ENCODE results near the gene OSBPL9. TPM values are rescaled to one million over a fixed set of nuclear protein-coding genes. Genes with fewer than 3 reads are reported as not detected.
A peak's percentile ranks its signal among the peaks of the same experiment; 100 is the strongest.

Gene OSBPL9, protein sequence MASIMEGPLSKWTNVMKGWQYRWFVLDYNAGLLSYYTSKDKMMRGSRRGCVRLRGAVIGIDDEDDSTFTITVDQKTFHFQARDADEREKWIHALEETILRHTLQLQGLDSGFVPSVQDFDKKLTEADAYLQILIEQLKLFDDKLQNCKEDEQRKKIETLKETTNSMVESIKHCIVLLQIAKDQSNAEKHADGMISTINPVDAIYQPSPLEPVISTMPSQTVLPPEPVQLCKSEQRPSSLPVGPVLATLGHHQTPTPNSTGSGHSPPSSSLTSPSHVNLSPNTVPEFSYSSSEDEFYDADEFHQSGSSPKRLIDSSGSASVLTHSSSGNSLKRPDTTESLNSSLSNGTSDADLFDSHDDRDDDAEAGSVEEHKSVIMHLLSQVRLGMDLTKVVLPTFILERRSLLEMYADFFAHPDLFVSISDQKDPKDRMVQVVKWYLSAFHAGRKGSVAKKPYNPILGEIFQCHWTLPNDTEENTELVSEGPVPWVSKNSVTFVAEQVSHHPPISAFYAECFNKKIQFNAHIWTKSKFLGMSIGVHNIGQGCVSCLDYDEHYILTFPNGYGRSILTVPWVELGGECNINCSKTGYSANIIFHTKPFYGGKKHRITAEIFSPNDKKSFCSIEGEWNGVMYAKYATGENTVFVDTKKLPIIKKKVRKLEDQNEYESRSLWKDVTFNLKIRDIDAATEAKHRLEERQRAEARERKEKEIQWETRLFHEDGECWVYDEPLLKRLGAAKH
- 10 to 100 TPM; 44.2 to 51.5 (median 50.7) TPM for total RNA-seq
- long read RNA-seq, donor 1, transcript OSBPL9-203 (24 exons, 2,893 nt), result major isoform, 8 of 51 reads
- long read RNA-seq, donor 1, partial matches to known transcripts, result 16 of 51 reads
- long read RNA-seq, donor 1, other reads (novel, unspliced or antisense), result 18 of 51 reads
- long read RNA-seq, donor 2, transcript OSBPL9-203 (24 exons, 2,893 nt), result major isoform, 6 of 21 reads
- long read RNA-seq, donor 2, partial matches to known transcripts, result 7 of 21 reads
- long read RNA-seq, donor 2, other reads (novel, unspliced or antisense), result 8 of 21 reads

DNA sequence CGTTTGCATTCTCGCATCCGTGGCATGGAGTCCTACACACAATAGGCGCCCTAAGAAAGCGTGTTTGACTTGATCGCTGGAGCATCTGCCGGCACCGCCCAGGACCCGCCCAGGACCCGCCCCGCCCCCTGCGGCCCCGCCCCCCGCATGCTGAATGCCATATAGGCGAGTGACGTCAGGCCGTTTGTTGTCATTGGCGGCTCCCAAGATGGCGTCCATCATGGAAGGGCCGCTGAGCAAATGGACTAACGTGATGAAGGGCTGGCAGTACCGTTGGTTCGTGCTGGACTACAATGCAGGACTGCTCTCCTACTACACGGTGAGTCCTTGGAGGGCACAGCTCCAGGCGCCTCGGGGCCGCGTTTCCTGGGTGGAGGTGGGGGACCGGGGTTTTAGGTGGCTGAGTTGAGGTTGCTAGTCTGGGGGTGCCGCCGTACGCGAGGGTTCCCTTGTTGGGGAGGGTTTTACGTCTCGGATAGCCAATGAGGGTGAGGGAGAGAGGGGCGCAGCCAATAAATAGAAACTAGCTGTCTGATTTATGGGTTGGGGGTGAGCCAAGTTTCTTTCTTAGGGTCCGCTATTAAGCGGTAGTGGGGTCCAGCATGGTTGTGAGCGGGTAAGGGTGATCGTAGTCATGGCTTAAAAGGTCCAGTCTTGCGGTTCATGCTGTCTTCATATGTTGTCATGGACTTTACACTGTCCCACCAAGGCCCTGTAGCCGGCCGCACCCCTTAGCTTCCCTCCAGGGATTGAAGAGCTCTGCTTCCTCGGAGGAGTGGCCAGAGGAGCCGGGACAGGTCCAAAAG, at the start of gene OSBPL9:
TSS of gene OSBPL9 (plus strand) at position 190 of the 806 bp plus-strand sequence. CDS start at position 209, 19 bp downstream.
- TF ChIP-seq, protein P1, sequence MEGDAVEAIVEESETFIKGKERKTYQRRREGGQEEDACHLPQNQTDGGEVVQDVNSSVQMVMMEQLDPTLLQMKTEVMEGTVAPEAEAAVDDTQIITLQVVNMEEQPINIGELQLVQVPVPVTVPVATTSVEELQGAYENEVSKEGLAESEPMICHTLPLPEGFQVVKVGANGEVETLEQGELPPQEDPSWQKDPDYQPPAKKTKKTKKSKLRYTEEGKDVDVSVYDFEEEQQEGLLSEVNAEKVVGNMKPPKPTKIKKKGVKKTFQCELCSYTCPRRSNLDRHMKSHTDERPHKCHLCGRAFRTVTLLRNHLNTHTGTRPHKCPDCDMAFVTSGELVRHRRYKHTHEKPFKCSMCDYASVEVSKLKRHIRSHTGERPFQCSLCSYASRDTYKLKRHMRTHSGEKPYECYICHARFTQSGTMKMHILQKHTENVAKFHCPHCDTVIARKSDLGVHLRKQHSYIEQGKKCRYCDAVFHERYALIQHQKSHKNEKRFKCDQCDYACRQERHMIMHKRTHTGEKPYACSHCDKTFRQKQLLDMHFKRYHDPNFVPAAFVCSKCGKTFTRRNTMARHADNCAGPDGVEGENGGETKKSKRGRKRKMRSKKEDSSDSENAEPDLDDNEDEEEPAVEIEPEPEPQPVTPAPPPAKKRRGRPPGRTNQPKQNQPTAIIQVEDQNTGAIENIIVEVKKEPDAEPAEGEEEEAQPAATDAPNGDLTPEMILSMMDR (IDR thresholded peaks at IDR 0.05), result no peak
- Histone ChIP-seq H3K4me1 (ENCODE audit: low read depth) (peaks cover 3% of the 10 kb centered on the region), H3K9me3 (no peaks in the 10 kb centered on the region), H3K4me3 (peak within 1 kb of the TSS; percentile 50), H3K36me3 (ENCODE audit: low read depth) (no peaks in the 10 kb centered on the region)
- intact Hi-C loops (cut with DNase I, micrococcal nuclease), result no loop called here
- peak; percentile 99 for ATAC-seq
- DNase-seq, result peak; percentile 90 to 96 (median 91)

DNA sequence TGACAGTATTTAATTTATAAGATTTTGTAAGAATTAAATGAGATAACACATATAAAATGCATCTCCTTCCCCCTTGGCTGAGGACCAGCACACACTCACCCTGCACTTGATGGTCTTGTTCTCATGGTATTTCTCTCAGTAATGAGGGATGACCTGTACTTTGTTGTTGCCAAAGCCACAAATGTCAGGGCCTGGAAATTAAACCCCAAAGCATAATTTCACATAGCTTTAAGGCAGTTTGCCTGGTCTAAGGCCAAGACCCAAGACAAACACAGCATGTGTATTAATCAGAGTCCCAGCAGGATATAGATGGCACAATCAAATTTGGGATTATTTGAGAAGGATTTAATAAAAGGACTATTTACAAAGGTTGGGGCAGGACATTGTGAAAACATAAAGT, 49.2 kb upstream of the OSBPL9 start:
- intact Hi-C loops (cut with DNase I, micrococcal nuclease), result no loop called here
- TF ChIP-seq, protein P1 (IDR thresholded peaks at IDR 0.05), result no peak
- DNase-seq (no peak), ATAC-seq (no peak)
- Histone ChIP-seq H3K9me3 (no peaks in the 10 kb centered on the region), H3K4me3 (no peak overlapping the region), H3K4me1 (ENCODE audit: low read depth) (peaks cover 14% of the 10 kb centered on the region), H3K36me3 (ENCODE audit: low read depth) (no peaks in the 10 kb centered on the region)

DNA sequence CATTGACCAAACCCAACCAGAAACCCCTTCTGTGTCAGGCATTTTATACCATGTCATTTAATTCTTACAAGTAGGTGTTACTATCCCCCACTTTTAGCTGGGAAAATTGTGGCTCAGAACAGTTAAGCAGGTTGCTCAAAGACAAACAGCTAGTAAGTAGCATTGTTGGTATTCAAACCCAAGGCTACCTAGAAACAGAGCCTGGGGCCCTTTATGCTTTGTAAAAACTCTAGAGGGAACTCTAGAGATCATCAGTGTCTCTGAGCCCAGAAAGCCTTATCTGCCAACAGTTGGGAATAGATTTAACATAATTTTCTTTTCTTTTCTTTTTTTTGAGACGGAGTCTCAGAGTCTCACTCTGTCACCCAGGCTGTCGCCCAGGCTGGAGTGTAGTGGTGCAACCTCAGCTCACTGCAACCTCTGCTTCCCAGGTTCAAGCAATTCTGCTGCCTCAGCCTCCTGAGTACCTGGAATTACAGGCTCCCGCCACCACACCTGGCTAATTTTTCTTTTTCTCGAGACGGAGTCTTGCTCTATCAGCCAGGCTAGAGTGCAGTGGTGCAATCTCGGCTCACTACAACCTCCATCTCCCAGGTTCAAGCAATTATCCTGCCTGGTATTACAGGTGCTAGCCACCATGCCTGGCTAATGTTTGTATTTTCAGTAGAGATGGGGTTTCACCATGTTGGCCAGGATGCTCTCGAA, 48.5 kb upstream of the OSBPL9 start:
- no peak for ATAC-seq
- peaks cover 14% of the 10 kb centered on the region for H3K4me1 ChIP-seq (ENCODE audit: low read depth)
- H3K9me3 ChIP-seq, result no peaks in the 10 kb centered on the region
- intact Hi-C loops (cut with DNase I, micrococcal nuclease), result no loop called here
- TF ChIP-seq, protein P1 (IDR thresholded peaks at IDR 0.05), result no peak
- H3K4me3 ChIP-seq, result no peak overlapping the region
- DNase-seq, result no peak
- no peaks in the 10 kb centered on the region for H3K36me3 ChIP-seq (ENCODE audit: low read depth)

DNA sequence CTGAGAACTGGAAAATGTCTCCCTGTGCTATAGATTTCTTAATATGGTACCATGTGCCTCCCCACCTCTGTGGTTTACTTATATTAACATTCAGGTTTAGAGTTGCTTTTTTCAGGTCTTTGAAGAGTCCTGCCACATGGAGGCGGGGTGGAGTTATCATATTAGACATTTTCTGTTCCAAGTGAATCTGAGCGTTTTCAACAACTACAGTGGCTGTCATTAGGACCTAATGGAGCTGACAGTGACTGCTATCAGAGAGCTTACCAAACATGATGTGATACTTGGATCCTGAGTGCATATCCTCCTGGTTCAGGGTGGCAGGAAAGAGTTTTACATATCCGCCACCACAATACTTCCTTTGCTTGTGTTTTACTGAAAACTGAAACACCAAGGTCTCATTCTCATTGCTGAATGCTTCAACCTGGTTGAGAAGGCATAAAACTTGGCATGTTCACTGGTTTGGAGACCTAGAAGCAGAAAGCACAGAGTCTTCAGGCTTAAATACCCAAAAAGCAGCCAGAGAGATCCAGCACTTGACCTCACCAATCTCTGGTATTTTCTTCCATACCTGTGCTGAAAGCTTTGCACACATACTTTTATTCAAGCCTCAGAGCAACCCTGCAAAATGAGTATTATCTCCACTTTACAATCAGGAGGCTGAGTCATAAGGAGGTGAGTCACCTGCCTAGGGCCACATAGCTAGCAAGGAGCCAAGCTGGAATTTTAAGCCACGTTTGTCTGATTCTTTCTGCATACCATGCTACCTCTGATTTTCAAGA, 47.4 kb upstream of the OSBPL9 start:
- peaks cover 14% of the 10 kb centered on the region for H3K4me1 ChIP-seq (ENCODE audit: low read depth)
- intact Hi-C loops (cut with DNase I, micrococcal nuclease), result no loop called here
- DNase-seq, result peak in 1 of 3 donors; percentile 25
- TF ChIP-seq, protein P1 (IDR thresholded peaks at IDR 0.05), result no peak
- H3K36me3 ChIP-seq (ENCODE audit: low read depth), result no peaks in the 10 kb centered on the region
- H3K9me3 ChIP-seq, result no peaks in the 10 kb centered on the region
- ATAC-seq, result peak; percentile 91
- no peak overlapping the region for H3K4me3 ChIP-seq
